SKM-1 treated with dmso at 0.1 percent for 144 hours (cell line): Measurements from ENCODE around the gene PRRG2.

Experiments used
- DNase-seq: peaks from one replicate; lab custom pipeline; 2025; ENCODE audit not compliant: unreplicated experiment; lab: John Stamatoyannopoulos, UW

PRRG2 gene

GRCh38 chr19:49581007-49581508 lies at the start of gene PRRG2:
TSS of gene PRRG2 (plus strand) at chr19:49581316. CDS start at chr19:49583220, 1,904 bp downstream.
- no peak for DNase-seq

- DNase-seq = no peak
Observed at GRCh38 chr19:49533551-49534488, 47.3 kb upstream of the PRRG2 start.

GRCh38 chr19:49534632-49535385 lies 46.3 kb upstream of the PRRG2 start:
- no peak for DNase-seq

GRCh38 chr19:49536921-49537462 lies 44.1 kb upstream of the PRRG2 start:
- no peak for DNase-seq

GRCh38 chr19:49538643-49539042 lies 42.5 kb upstream of the PRRG2 start:
- no peak for DNase-seq

GRCh38 chr19:49539192-49539952 lies 41.7 kb upstream of the PRRG2 start:
- DNase-seq = no peak

GRCh38 chr19:49541914-49542313 lies 39.2 kb upstream of the PRRG2 start:
- DNase-seq = no peak

GRCh38 chr19:49542446-49542845 lies 38.7 kb upstream of the PRRG2 start:
- no peak for DNase-seq

GRCh38 chr19:49543032-49543431 lies 38.1 kb upstream of the PRRG2 start:
- DNase-seq = no peak

GRCh38 chr19:49544154-49544553 lies 37.0 kb upstream of the PRRG2 start:
- no peak for DNase-seq

GRCh38 chr19:49546825-49547565 lies 34.1 kb upstream of the PRRG2 start:
- DNase-seq = peak; percentile 35

GRCh38 chr19:49549045-49549444 lies 32.1 kb upstream of the PRRG2 start:
- no peak for DNase-seq

- no peak for DNase-seq
Observed at GRCh38 chr19:49551531-49551930, 29.6 kb upstream of the PRRG2 start.

GRCh38 chr19:49552749-49553148 lies 28.4 kb upstream of the PRRG2 start:
- no peak for DNase-seq

- DNase-seq = no peak
Observed at GRCh38 chr19:49553451-49554271, 27.5 kb upstream of the PRRG2 start.

- no peak for DNase-seq
Observed at GRCh38 chr19:49554701-49555181, 26.4 kb upstream of the PRRG2 start.

GRCh38 chr19:49555600-49556411 lies 25.3 kb upstream of the PRRG2 start:
- no peak for DNase-seq
